H9 (cell line): ENCODE data around the gene CHCHD6. TPM values are rescaled to one million over a fixed set of nuclear protein-coding genes. Genes with fewer than 3 reads are reported as not detected.

Experiments
- DNase-seq: peaks from one replicate; pipeline ENCODE4 v3.0.0-alpha.2; 2017
- H2AFZ ChIP-seq: one replicate; pipeline ENCODE4 v1.6.1; 2013; ENCODE audit warnings: mild to moderate bottlenecking, low read length, control low read depth, moderate library complexity
- H2AK5ac ChIP-seq: 2 replicates; pipeline ENCODE4 v1.6.1; 2013; ENCODE audit warnings: low read length, control low read depth, mixed read lengths; ENCODE audit not compliant: insufficient read length
- H2BK120ac ChIP-seq: one replicate; pipeline ENCODE4 v1.6.1; 2013; ENCODE audit warnings: low read depth, mild to moderate bottlenecking, low read length, control low read depth, inconsistent platforms; ENCODE audit not compliant: poor library complexity, severe bottlenecking
- H2BK12ac ChIP-seq: 2 replicates; pipeline ENCODE4 v1.6.1; 2013; ENCODE audit warnings: low read length, control low read depth, mixed read lengths, low read depth; ENCODE audit not compliant: insufficient read length
- H2BK15ac ChIP-seq: 2 replicates; pipeline ENCODE4 v1.6.1; 2013; ENCODE audit warnings: low read depth, low read length, control low read depth
- H2BK20ac ChIP-seq: one replicate; pipeline ENCODE4 v1.6.1; 2013; ENCODE audit warnings: low read depth, mild to moderate bottlenecking, low read length, control low read depth, inconsistent platforms; ENCODE audit not compliant: poor library complexity, severe bottlenecking
- H2BK5ac ChIP-seq: 2 replicates; pipeline ENCODE4 v1.6.1; 2013; ENCODE audit warnings: low read length, control low read depth, mixed read lengths; ENCODE audit not compliant: insufficient read length
- H3K14ac ChIP-seq: 2 replicates; pipeline ENCODE4 v1.6.1; 2013; ENCODE audit warnings: low read length, control low read depth; ENCODE audit not compliant: insufficient read depth
- H3K18ac ChIP-seq: 2 replicates; pipeline ENCODE4 v1.6.1; 2013; ENCODE audit warnings: low read depth, mild to moderate bottlenecking, mixed read lengths, low read length, control low read depth; ENCODE audit not compliant: insufficient read length
- H3K23ac ChIP-seq: 2 replicates; pipeline ENCODE4 v1.6.1; 2013; ENCODE audit warnings: low read length, control low read depth, mixed read lengths, low read depth; ENCODE audit not compliant: insufficient read length
- H3K23me2 ChIP-seq: 2 replicates; pipeline ENCODE4 v1.6.1; 2013; ENCODE audit warnings: low read depth, mild to moderate bottlenecking, mixed read lengths, low read length, control low read depth; ENCODE audit not compliant: insufficient read length, poor library complexity, severe bottlenecking
- H3K27ac ChIP-seq: 2 replicates; pipeline ENCODE4 v1.5.1; 2013; ENCODE audit warnings: low read length, control low read depth, mixed read lengths, low read depth; ENCODE audit not compliant: insufficient read length
- H3K27me3 ChIP-seq: 2 replicates; pipeline ENCODE4 v1.6.1; 2013; ENCODE audit warnings: low read length, control low read depth, inconsistent platforms; ENCODE audit not compliant: insufficient read depth
- H3K4ac ChIP-seq: 2 replicates; pipeline ENCODE4 v1.6.1; 2013; ENCODE audit warnings: low read depth, mild to moderate bottlenecking, control low read depth, inconsistent platforms, low read length, moderate library complexity
- H3K4me1 ChIP-seq: 2 replicates; pipeline ENCODE4 v1.6.1; 2013; ENCODE audit warnings: low read length, control low read depth, inconsistent platforms; ENCODE audit not compliant: insufficient read depth
- H3K4me2 ChIP-seq: 2 replicates; pipeline ENCODE4 v1.6.1; 2013; ENCODE audit warnings: low read length, control low read depth, mixed read lengths; ENCODE audit not compliant: insufficient read length, insufficient read depth
- H3K56ac ChIP-seq: 2 replicates; pipeline ENCODE4 v1.6.1; 2013; ENCODE audit warnings: low read depth, mild to moderate bottlenecking, mixed read lengths, low read length, control low read depth; ENCODE audit not compliant: insufficient read length
- H3K79me1 ChIP-seq: 2 replicates; pipeline ENCODE4 v1.6.1; 2013; ENCODE audit warnings: low read depth, mild to moderate bottlenecking, moderate library complexity, low read length, control low read depth, inconsistent platforms; ENCODE audit not compliant: insufficient read depth, poor library complexity, severe bottlenecking
- H3K79me2 ChIP-seq: 2 replicates; pipeline ENCODE4 v1.6.1; 2013; ENCODE audit warnings: low read length, control low read depth, inconsistent platforms; ENCODE audit not compliant: insufficient read depth
- H3K9ac ChIP-seq: 2 replicates; pipeline ENCODE4 v1.6.1; 2013; ENCODE audit warnings: low read length, control low read depth, mixed read lengths; ENCODE audit not compliant: insufficient read length; ENCODE audit errors: extremely low read depth
- H3K9me3 ChIP-seq: one replicate; pipeline ENCODE4 v1.6.1; 2013; ENCODE audit warnings: low read depth, low read length, inconsistent platforms; ENCODE audit not compliant: control insufficient read depth
- H3T11ph ChIP-seq: one replicate; pipeline ENCODE4 v1.6.1; 2013; ENCODE audit warnings: mild to moderate bottlenecking, low read length, control low read depth, inconsistent platforms
- H4K20me1 ChIP-seq: one replicate; pipeline ENCODE4 v1.6.1; 2013; ENCODE audit not compliant: control insufficient read depth, insufficient read length, insufficient read depth
- H4K5ac ChIP-seq: 2 replicates; pipeline ENCODE4 v1.6.1; 2013; ENCODE audit warnings: low read depth, mild to moderate bottlenecking, mixed read lengths, low read length, control low read depth; ENCODE audit not compliant: insufficient read length
- H4K8ac ChIP-seq: replicated peaks from 2 replicates; pipeline ENCODE4 v1.6.1; 2013; ENCODE audit warnings: low read length, control low read depth, mixed read lengths, low read depth; ENCODE audit not compliant: insufficient read length
- H4K91ac ChIP-seq: 2 replicates; pipeline ENCODE4 v1.6.1; 2013; ENCODE audit warnings: low read depth, mild to moderate bottlenecking, moderate library complexity, mixed read lengths, low read length, control low read depth; ENCODE audit not compliant: insufficient read length
- H3K27ac Mint-ChIP-seq, 3 experiments: 2 replicates in 2 of 3; 3 replicates in 1 of 3; pipeline ENCODE4 v1.8.0; 2020 to 2021; ENCODE audit warnings: mixed read lengths in 3 of 3, mild to moderate bottlenecking in 1 of 3, moderate library complexity in 1 of 3
- H3K27me3 Mint-ChIP-seq: 2 replicates; pipeline ENCODE4 v1.8.0; 2021; ENCODE audit warnings: low read depth, mild to moderate bottlenecking, moderate library complexity, mixed read lengths
- H3K36me3 Mint-ChIP-seq, 3 experiments: 2 replicates in 2 of 3; 3 replicates in 1 of 3; pipeline ENCODE4 v1.8.0; 2020 to 2021; ENCODE audit warnings: low read depth in 3 of 3, mixed read lengths in 3 of 3; ENCODE audit not compliant: insufficient read depth in 1 of 3
- H3K4me1 Mint-ChIP-seq, 2 experiments: 2 replicates each; pipeline ENCODE4 v1.8.0; 2020; ENCODE audit warnings: mixed read lengths in 2 of 2
- H3K4me3 Mint-ChIP-seq, 2 experiments: 2 replicates in 1 of 2; 3 replicates in 1 of 2; pipeline ENCODE4 v1.8.0; 2020 to 2021; ENCODE audit warnings: mild to moderate bottlenecking in 2 of 2, mixed read lengths in 2 of 2, moderate library complexity in 1 of 2
- H3K9me3 Mint-ChIP-seq, 2 experiments: 2 replicates in 1 of 2; 3 replicates in 1 of 2; pipeline ENCODE4 v1.8.0; 2020; ENCODE audit warnings: mild to moderate bottlenecking in 2 of 2, mixed read lengths in 2 of 2, moderate library complexity in 1 of 2
- CTCF ChIP-seq: fragments of 200-600 bp; sonication (generic); conservative IDR thresholded peaks from 3 replicates; pipeline ENCODE4 v1.8.0; 2021; ENCODE audit warnings: antibody characterized with exemption, mild to moderate bottlenecking
- WGBS: extraction: QIAGEN DNeasy Blood & Tissue Kit; methylation state at CpG from one replicate; pipeline ENCODE4 v1.1.7; 2013; ENCODE audit warnings: missing lambda C conversion rate, low lambda C conversion rate, mixed read lengths; ENCODE audit not compliant: insufficient read length; ENCODE audit errors: extremely low coverage; 5-methylcytosine and 5-hydroxymethylcytosine counted together
- total RNA-seq: library from RNA; stranded (reverse); gene quantifications from 2 replicates; pipeline ENCODE4 v1.2.1, GENCODE V29; 2021

CHCHD6 gene
- total RNA-seq, 1 experiment from 2014 or later, result 34.2 TPM

- Histone ChIP-seq H2AFZ (no peak overlapping the region), H4K5ac (no peak overlapping the region), H3K4ac (no peak overlapping the region), H3K4me1 (peaks cover 2% of the 10 kb centered on the region; the same call in 1 of the 2 replicates), H3K56ac (no peak overlapping the region), H3K14ac (no peak overlapping the region), H4K8ac (no peak overlapping the region), H2BK120ac (no peak overlapping the region), H3K79me1 (no peaks in the 10 kb centered on the region), H3K9me3 (no peaks in the 10 kb centered on the region), H2BK5ac (no peak overlapping the region), H2BK15ac (no peak overlapping the region), H4K20me1 (no peaks in the 10 kb centered on the region), H3K23me2 (no peaks in the 10 kb centered on the region), H3K9ac (no peak overlapping the region), H3K79me2 (no peaks in the 10 kb centered on the region; the same call in 1 of the 2 replicates), H2BK12ac (no peak overlapping the region), H2AK5ac (no peak overlapping the region), H3K4me2 (no peak overlapping the region), H3K27me3 (no peaks in the 10 kb centered on the region), H3K27ac (no peak overlapping the region), H4K91ac (no peak overlapping the region), H3T11ph (no peak overlapping the region), H2BK20ac (no peak overlapping the region), H3K23ac (no peak overlapping the region), H3K18ac (no peak overlapping the region)
- Mint-ChIP-seq H3K9me3 (no peaks in the 10 kb centered on the region), H3K4me3 (no peak overlapping the region), H3K4me1 (peaks cover 2 to 8% of the 10 kb centered on the region in 2 experiments; a peak in 3 of 4 replicates), H3K36me3 (peaks cover 0 to 13% (median 9%) of the 10 kb centered on the region in 3 experiments; a peak in 3 of 7 replicates), H3K27ac (no peak overlapping the region; a peak in 1 of 7 replicates), H3K27me3 (no peaks in the 10 kb centered on the region)
- DNase-seq, result no peak
- WGBS, result no CpG with 5 or more reads among the region's 11 CpGs
- peak; percentile 32; the same call in 2 of the 3 replicates for TF ChIP-seq CTCF
These were observed 292.0 kb downstream of the CHCHD6 start for GRCh38 chr3:126995926-126996512.
